GM12873 (cell line): Measurements from ENCODE around the gene GTF2E1.

ENCODE experiments used
- TF ChIP-seq, protein P1 (sequence below): IDR thresholded peaks from 2 replicates; pipeline ENCODE4 v1.5.1; 2012; ENCODE audit warnings: low read depth, mild to moderate bottlenecking, moderate library complexity, low read length, control low read depth; ENCODE audit not compliant: insufficient read depth; ENCODE audit errors: missing control alignments

Gene GTF2E1

GRCh38 chr3:120763601-120764000 is 21.1 kb downstream of the GTF2E1 start:
- TF ChIP-seq, protein P1, sequence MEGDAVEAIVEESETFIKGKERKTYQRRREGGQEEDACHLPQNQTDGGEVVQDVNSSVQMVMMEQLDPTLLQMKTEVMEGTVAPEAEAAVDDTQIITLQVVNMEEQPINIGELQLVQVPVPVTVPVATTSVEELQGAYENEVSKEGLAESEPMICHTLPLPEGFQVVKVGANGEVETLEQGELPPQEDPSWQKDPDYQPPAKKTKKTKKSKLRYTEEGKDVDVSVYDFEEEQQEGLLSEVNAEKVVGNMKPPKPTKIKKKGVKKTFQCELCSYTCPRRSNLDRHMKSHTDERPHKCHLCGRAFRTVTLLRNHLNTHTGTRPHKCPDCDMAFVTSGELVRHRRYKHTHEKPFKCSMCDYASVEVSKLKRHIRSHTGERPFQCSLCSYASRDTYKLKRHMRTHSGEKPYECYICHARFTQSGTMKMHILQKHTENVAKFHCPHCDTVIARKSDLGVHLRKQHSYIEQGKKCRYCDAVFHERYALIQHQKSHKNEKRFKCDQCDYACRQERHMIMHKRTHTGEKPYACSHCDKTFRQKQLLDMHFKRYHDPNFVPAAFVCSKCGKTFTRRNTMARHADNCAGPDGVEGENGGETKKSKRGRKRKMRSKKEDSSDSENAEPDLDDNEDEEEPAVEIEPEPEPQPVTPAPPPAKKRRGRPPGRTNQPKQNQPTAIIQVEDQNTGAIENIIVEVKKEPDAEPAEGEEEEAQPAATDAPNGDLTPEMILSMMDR, result no peak

- TF ChIP-seq, protein P1, result no peak
Observed at GRCh38 chr3:120764206-120764605, 21.7 kb downstream of the GTF2E1 start.

DNA sequence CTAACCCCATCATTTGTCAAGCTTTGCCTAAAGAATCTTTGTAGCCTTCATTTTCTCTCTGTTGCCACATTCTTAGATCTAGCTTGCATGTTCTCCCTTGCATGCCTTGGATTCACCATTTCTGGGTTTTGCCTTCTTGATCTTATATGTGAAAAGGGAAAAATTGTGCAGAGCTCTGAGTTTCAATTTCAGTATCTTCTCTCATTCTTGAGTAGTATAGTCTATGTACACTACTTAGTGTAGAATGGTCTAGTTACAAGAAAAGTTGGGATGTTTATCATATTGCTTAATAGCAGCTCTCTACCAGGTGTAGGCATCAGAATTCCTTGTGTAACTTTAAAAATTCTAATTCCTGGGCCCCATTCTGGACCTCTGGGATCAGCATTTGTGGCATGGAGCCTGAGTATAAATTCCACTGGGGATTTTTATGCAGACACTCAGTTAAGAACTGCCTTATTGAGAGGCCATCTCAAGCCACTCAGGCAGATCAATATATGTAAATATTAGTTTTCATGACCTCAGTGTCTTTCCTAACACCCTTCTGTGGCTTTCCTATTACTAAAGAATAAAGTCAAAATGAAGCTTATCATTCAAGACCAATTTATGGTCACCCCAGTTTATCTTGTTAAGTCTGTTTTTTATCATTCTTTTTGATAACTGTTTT is 23.4 kb downstream of the GTF2E1 start:
- TF ChIP-seq, protein P1, result no peak

DNA sequence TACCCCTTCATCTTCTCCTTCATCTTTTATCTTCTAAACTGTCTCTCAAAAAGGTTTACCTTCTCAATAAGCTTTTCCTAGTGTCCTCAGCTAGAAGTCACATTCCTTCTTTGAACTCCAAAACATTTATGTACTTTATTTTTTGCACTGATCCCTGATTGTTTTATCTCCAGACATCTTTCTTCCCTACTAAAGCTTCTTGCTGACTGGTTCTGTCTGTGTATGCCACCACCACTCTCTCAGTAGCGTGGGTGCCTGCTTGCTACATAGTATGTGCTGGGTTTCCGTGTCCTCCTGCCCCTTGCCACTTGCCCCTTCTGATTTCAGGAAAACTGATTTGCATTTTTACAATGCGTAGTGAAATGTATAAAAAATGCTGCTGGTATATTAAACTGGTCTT is 24.0 kb downstream of the GTF2E1 start:
- TF ChIP-seq, protein P1, result no peak

DNA sequence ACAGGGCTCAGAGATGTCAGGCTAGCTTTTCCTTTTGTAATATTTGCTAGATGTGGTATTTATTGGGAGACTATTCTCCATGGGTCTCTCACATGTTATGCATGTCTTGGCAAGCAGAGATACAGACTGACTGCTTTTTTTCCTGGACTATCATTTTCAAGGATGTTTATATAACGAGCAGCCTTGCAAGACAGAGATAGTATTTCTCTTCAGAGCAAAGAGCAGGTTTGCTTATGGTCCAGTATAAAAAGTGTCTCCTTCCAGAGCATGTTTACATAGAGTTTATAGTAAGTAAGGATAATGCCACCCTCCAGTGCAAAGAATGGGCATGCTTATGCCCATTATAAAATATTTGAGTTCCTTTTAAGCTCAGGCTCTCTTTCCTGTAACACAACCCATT is 24.6 kb downstream of the GTF2E1 start:
- TF ChIP-seq, protein P1, result no peak

- TF ChIP-seq, protein P1, result no peak
Observed at GRCh38 chr3:120769436-120769835, 26.9 kb downstream of the GTF2E1 start.

- TF ChIP-seq, protein P1, result no peak
Observed at GRCh38 chr3:120770891-120771290, 28.3 kb downstream of the GTF2E1 start.
